OCI-LY3 (cell line): ENCODE data around the gene TBRG4.

ENCODE experiments used
- H2AFZ ChIP-seq: fragments of 200-600, 300-600 bp; shearing (Covaris generic); 2 replicates; pipeline ENCODE4 v1.6.0; 2014; ENCODE audit warnings: antibody characterized with exemption, low read depth, low read length
- H3K27ac ChIP-seq: fragments of 200-600, 300-600 bp; sonication (generic); 2 replicates; pipeline ENCODE4 v1.5.1; 2014; ENCODE audit warnings: mild to moderate bottlenecking, low read length, moderate library complexity, mixed read lengths
- H3K27me3 ChIP-seq: fragments of 200-600, 300-600 bp; sonication (generic); 2 replicates; pipeline ENCODE4 v1.6.1; 2014; ENCODE audit warnings: low read depth, low read length, mixed read lengths
- H3K36me3 ChIP-seq: fragments of 200-600, 300-600 bp; sonication (generic); replicated peaks from 2 replicates; pipeline ENCODE3; 2014; ENCODE audit warnings: low read depth, low read length, mixed read lengths
- H3K4me1 ChIP-seq: fragments of 300-600, 200-600 bp; sonication (generic); 2 replicates; pipeline ENCODE4 v1.6.1; 2014; ENCODE audit warnings: low read length, mixed read lengths
- H3K4me2 ChIP-seq: fragments of 200-600, 300-600 bp; sonication (generic); 2 replicates; pipeline ENCODE4 v1.6.1; 2014; ENCODE audit warnings: low read length, mixed read lengths
- H3K4me3 ChIP-seq: fragments of 300-600, 200-600 bp; sonication (generic); 2 replicates; pipeline ENCODE4 v1.5.1; 2014; ENCODE audit warnings: antibody characterized with exemption, mild to moderate bottlenecking, low read length, moderate library complexity
- H3K79me2 ChIP-seq: fragments of 300-600, 200-600 bp; shearing (Covaris generic); 2 replicates; pipeline ENCODE4 v1.6.1; 2014; ENCODE audit warnings: mild to moderate bottlenecking, low read length, mixed read lengths
- H3K9ac ChIP-seq: fragments of 300-600, 200-600 bp; shearing (Covaris generic); 2 replicates; pipeline ENCODE4 v1.6.0; 2014; ENCODE audit warnings: mild to moderate bottlenecking, low read length, moderate library complexity
- H3K9me3 ChIP-seq: fragments of 200-600, 300-600 bp; shearing (Covaris generic); 2 replicates; pipeline ENCODE4 v1.6.1; 2014; ENCODE audit warnings: low read length, mixed read lengths; ENCODE audit not compliant: insufficient read depth
- H4K20me1 ChIP-seq: fragments of 200-600, 300-600 bp; sonication (generic); 2 replicates; pipeline ENCODE4 v1.6.1; 2016; ENCODE audit warnings: low read length, mixed read lengths; ENCODE audit not compliant: insufficient read depth
- EZH2phosphoT487 ChIP-seq: fragments of 200-600 bp; shearing (Covaris generic); IDR thresholded peaks from 2 replicates; pipeline ENCODE4 v1.6.1; 2018; ENCODE audit warnings: antibody characterized with exemption, mixed run types, low read depth
- TF ChIP-seq, protein P1 (sequence below): fragments of 200-600, 300-600 bp; sonication (generic); IDR thresholded peaks from 2 replicates; pipeline ENCODE4 v1.5.1; 2014; ENCODE audit warnings: antibody characterized with exemption, low read length, low read depth

The TBRG4 gene

DNA sequence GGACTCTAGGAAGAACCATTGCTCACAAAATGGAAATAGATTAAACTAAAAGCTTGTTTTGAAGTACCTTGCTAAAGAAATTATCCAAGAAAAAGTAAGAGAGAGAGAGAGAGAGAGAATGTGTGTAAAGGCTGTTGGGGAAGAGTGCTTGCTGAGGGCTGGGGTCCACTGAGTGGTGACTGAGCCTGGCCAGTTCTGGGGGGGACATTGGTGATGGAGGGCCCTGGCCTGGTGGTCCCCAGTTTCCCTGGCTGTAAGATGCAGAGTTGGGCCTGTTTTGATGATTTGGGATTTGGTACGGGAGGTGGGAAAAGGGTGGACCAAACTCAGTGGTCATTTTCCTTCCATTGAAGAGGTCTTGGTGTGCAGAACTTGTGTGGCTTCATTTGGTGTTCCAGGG lies 47.0 kb upstream of the TBRG4 start:
- H3K4me1 ChIP-seq = peaks cover 11% of the 10 kb centered on the region; the same call in 1 of the 2 replicates
- no peaks in the 10 kb centered on the region for H3K79me2 ChIP-seq
- H3K9ac ChIP-seq = no peak overlapping the region
- H2AFZ ChIP-seq = no peak overlapping the region
- TF ChIP-seq, protein P1, sequence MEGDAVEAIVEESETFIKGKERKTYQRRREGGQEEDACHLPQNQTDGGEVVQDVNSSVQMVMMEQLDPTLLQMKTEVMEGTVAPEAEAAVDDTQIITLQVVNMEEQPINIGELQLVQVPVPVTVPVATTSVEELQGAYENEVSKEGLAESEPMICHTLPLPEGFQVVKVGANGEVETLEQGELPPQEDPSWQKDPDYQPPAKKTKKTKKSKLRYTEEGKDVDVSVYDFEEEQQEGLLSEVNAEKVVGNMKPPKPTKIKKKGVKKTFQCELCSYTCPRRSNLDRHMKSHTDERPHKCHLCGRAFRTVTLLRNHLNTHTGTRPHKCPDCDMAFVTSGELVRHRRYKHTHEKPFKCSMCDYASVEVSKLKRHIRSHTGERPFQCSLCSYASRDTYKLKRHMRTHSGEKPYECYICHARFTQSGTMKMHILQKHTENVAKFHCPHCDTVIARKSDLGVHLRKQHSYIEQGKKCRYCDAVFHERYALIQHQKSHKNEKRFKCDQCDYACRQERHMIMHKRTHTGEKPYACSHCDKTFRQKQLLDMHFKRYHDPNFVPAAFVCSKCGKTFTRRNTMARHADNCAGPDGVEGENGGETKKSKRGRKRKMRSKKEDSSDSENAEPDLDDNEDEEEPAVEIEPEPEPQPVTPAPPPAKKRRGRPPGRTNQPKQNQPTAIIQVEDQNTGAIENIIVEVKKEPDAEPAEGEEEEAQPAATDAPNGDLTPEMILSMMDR = no peak
- no peak for TF ChIP-seq EZH2phosphoT487
- no peaks in the 10 kb centered on the region for H3K9me3 ChIP-seq
- H3K4me3 ChIP-seq = no peak overlapping the region
- H3K27ac ChIP-seq = no peak overlapping the region
- H3K36me3 ChIP-seq = no peaks in the 10 kb centered on the region
- H4K20me1 ChIP-seq = no peaks in the 10 kb centered on the region
- no peaks in the 10 kb centered on the region for H3K27me3 ChIP-seq
- H3K4me2 ChIP-seq = no peak overlapping the region

DNA sequence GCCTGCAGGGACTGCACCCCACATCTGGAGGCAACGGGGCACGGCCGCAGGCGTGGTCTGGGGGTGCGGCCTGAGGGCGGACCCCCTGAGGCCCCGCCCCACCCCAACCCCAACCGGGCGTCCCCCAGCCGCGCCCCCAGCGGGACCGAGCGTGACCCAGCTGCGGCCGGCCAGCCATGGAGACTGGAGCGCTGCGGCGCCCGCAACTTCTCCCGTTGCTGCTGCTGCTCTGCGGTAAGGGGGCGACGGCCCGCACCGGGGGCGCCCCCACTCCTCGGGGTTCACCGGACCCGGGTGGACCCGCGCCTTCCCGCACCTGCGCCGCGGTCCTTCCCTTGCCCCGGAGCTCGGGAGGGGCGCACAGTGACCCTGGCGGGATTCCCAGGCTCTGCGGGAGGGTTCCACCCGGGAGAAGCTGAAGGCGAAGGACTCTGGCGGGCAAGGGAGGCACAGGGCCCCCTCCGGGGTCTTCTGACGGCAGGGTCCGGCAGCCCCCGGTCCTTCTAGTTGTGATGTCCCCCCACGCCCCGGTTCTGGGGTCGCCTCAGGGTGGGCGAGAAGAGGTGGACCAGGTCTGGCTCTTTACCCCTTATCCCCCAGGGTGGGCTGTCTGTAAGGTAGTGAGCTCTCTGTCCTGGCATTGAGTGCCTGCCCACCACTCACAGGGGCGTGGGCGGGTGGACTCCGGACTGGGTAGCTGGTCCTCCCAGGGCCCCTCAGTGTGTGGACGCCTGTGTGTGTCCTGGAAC lies 46.3 kb upstream of the TBRG4 start, which contains the start of gene RAMP3:
Gene RAMP3 (plus strand): TSS at position 139 of the 749 bp plus-strand sequence. CDS start 38 bp downstream, at position 177.
- Histone ChIP-seq H3K4me2 (no peak within 1 kb of the TSS), H3K27ac (no peak within 1 kb of the TSS), H3K36me3 (no peaks in the 10 kb centered on the region), H3K27me3 (no peaks in the 10 kb centered on the region), H3K9ac (no peak within 1 kb of the TSS), H3K79me2 (no peaks in the 10 kb centered on the region), H3K4me3 (no peak within 1 kb of the TSS), H3K4me1 (peaks cover 11% of the 10 kb centered on the region; the same call in 1 of the 2 replicates), H2AFZ (no peak within 1 kb of the TSS), H3K9me3 (no peaks in the 10 kb centered on the region), H4K20me1 (no peaks in the 10 kb centered on the region)
- TF ChIP-seq EZH2phosphoT487 = no peak
- TF ChIP-seq, protein P1 = no peak

- H3K9me3 ChIP-seq = no peaks in the 10 kb centered on the region
- H3K36me3 ChIP-seq = no peaks in the 10 kb centered on the region
- no peaks in the 10 kb centered on the region for H4K20me1 ChIP-seq
- H3K27me3 ChIP-seq = no peaks in the 10 kb centered on the region
- H3K27ac ChIP-seq = no peak overlapping the region
- H3K4me1 ChIP-seq = peaks cover 11% of the 10 kb centered on the region; the same call in 1 of the 2 replicates
- H3K4me3 ChIP-seq = no peak overlapping the region
- H3K4me2 ChIP-seq = no peak overlapping the region
- no peak overlapping the region for H2AFZ ChIP-seq
- H3K9ac ChIP-seq = no peak overlapping the region
- TF ChIP-seq EZH2phosphoT487 = no peak
- TF ChIP-seq, protein P1 = no peak
- no peaks in the 10 kb centered on the region for H3K79me2 ChIP-seq
Observed at GRCh38 chr7:45157286-45157652, 45.8 kb upstream of the TBRG4 start.

DNA sequence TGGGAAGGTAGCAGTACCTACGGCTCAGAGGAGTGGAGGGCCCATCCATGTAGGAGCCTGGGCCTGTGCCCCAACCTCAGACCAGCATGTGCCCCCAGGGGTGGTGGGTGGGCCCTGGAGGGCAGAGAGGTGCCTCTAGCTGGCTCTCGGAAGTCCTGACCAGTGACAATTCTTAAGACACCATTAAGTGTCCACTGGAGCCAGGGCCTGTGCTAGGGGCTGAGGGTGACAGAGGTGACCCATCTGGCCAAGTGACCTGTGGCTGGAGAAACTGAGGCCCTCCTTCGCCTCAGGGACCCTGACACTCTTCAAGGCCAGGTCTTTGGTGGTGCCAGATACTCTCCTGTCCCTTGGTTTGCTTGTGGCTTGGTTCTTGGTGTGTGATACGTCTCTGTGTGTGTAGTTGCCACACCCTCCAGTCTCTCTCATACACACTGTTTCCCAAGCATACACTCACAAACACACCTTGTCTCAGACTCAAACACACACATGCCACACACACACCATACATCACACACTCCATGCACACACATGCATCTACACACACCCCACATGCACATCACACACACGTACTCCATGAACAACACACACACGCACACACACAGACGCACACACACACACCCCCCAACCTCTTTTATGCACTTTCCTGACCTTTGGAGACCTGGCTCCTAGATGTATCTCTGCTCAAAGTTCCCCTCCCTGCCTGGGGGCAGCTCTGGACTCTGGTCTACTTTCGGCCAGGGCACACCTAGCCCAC lies 45.2 kb upstream of the TBRG4 start:
- Histone ChIP-seq H3K4me1 (peaks cover 11% of the 10 kb centered on the region; the same call in 1 of the 2 replicates), H3K4me2 (no peak overlapping the region), H3K4me3 (no peak overlapping the region), H3K9ac (no peak overlapping the region), H4K20me1 (no peaks in the 10 kb centered on the region), H3K27ac (no peak overlapping the region), H2AFZ (no peak overlapping the region), H3K27me3 (no peaks in the 10 kb centered on the region), H3K36me3 (no peaks in the 10 kb centered on the region), H3K79me2 (no peaks in the 10 kb centered on the region), H3K9me3 (no peaks in the 10 kb centered on the region)
- TF ChIP-seq, protein P1 = no peak
- no peak for TF ChIP-seq EZH2phosphoT487
